Urinary bladder (tissue), 4 donors: ENCODE data around the gene POLR3A. TPM values are rescaled to one million over a fixed set of nuclear protein-coding genes. Genes with fewer than 3 reads are reported as not detected.

Experiments
- DNase-seq: peaks from one replicate; pipeline ENCODE4 v3.0.0-alpha.2; 2015; ENCODE audit errors: extremely low spot score
- H3K27ac ChIP-seq: one replicate; pipeline ENCODE4 v1.5.1; 2013; ENCODE audit warnings: low read depth, mild to moderate bottlenecking, moderate library complexity
- H3K36me3 ChIP-seq: one replicate; pipeline ENCODE4 v1.6.1; 2013; ENCODE audit warnings: mild to moderate bottlenecking, moderate library complexity; ENCODE audit not compliant: insufficient read depth
- H3K4me1 ChIP-seq: one replicate; pipeline ENCODE4 v1.6.1; 2013; ENCODE audit warnings: mild to moderate bottlenecking, moderate library complexity; ENCODE audit not compliant: insufficient read depth
- H3K4me3 ChIP-seq: one replicate; pipeline ENCODE4 v1.5.1; 2013; ENCODE audit warnings: low read depth, low read length
- WGBS: extraction: QIAGEN DNeasy Blood & Tissue Kit; methylation state at CpG from one replicate; pipeline ENCODE4 v1.1.7; 2013; 5-methylcytosine and 5-hydroxymethylcytosine counted together
- polyA plus RNA-seq: library from polyadenylated mRNA; stranded (reverse); fragments of 200-250 nt; gene quantifications from one replicate; pipeline ENCODE4 v1.2.3, GENCODE V29; 2013
- small RNA-seq: library from RNA; depleted of rRNA; stranded (forward); fragments of <200 nt; gene quantifications from one replicate; pipeline ENCODE3, GENCODE V24; 2014
- total RNA-seq: library from RNA; depleted of rRNA; stranded (reverse); fragments of >200 nt; gene quantifications from one replicate; pipeline ENCODE4 v1.2.3, GENCODE V29; 2014
- donor health status: healthy with polysubstance abuse.
- donor health status: healthy.

The POLR3A gene
- total and polyA plus RNA-seq, 2 donors: 5.8 to 14.5 TPM

GRCh38 chr10:77926566-77927401, 102.5 kb downstream of the POLR3A start, which contains the start of gene DLG5:
TSS of gene DLG5 (minus strand) at chr10:77926755. CDS start at chr10:77926520, 235 bp downstream.
- 1% methylated on average over 82 of the region's 95 CpGs for WGBS
- no peak for DNase-seq
- Histone ChIP-seq H3K36me3 (no peaks in the 10 kb centered on the region), H3K4me1 (no peaks in the 10 kb centered on the region), H3K27ac (peak within 1 kb of the TSS; percentile 79), H3K4me3 (peak within 1 kb of the TSS; percentile 95)

- DNase-seq: no peak
- Histone ChIP-seq H3K36me3 (no peaks in the 10 kb centered on the region), H3K4me3 (peak overlapping the region; percentile 95), H3K4me1 (no peaks in the 10 kb centered on the region), H3K27ac (peak overlapping the region; percentile 79)
- 1% methylated on average over 73 of the region's 73 CpGs for WGBS
Observed at GRCh38 chr10:77925795-77926565, 103.3 kb downstream of the POLR3A start.

DNA sequence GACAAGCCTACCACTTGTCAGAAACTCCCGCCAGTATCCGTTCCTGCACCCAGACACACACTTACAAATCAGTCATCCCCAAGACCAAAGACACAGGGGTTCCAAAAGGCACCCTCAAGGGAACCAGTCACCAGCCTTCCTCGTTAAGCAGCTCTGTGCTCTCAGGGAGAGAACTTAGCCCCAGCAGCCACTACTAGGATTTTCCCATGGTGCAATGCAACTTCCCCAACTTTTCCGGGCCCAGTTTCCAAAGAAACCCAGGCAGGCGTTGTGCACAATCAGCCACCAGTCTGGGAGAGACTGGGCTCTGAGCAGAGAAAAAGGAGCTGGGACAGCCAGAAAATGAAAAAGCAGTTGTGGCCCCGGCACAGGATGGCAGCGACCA, 103.9 kb downstream of the POLR3A start:
- WGBS: 7% methylated on average over 7 of the region's 7 CpGs

DNA sequence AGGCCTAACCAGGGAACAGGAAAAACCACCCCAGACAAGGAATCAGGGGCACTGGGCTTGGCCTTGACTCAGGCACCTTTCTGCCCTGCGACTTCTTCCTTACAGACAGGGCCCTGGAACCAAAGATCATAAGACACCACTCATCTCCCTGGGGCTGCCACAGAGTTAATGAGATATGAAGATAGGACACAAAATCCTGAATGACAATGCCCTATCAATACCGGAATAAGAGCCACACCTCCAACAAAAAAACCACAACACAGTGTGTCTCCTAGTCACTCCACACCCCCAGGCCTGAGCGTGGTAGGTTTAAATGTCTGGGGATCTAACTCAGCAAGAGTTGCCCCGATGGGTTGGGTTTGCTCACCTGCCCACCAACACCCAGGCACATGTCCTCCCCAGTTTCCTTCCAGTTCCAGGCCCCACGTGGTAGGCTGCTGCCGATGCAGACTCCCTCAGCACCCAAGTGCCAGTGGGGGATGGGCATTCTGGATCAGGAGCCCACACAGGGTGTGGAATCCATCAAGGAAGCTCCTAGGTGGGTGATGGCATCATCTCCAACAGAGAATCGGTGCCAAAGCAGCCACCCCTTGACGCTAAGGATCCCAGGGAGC, 106.6 kb downstream of the POLR3A start:
- no peak overlapping the region for H3K4me3 ChIP-seq
- H3K4me1 ChIP-seq: no peaks in the 10 kb centered on the region
- no peak for DNase-seq
- no peak overlapping the region for H3K27ac ChIP-seq
- no peaks in the 10 kb centered on the region for H3K36me3 ChIP-seq
- 74% methylated on average over 8 of the region's 8 CpGs for WGBS

More for the DNA sequence above, 103.9 kb downstream of the POLR3A start:
- no peak for DNase-seq
- Histone ChIP-seq H3K4me3 (peak overlapping the region; percentile 95), H3K36me3 (no peaks in the 10 kb centered on the region), H3K4me1 (no peaks in the 10 kb centered on the region), H3K27ac (peak overlapping the region; percentile 79)

DNA sequence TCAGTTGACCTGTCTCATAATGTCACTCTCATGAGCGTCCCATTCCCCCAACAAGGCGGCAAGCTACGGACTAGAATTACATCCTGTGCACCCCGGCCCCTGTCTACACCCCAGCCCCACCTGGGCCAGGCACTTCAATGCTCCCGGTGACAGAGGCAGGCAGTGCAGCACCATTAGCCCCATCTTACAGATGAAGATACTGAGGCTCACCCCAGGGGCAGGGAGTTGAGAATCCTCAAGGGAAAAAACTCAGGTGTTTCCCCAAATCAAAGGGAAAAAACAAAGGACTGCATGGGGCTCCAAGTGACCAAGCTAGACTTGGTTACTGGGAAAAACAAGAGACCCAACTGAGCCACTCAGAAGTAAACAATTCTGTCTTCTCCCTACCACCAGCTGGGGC, 107.3 kb downstream of the POLR3A start:
- Histone ChIP-seq H3K4me3 (no peak overlapping the region), H3K27ac (no peak overlapping the region), H3K36me3 (no peaks in the 10 kb centered on the region), H3K4me1 (no peaks in the 10 kb centered on the region)
- no peak for DNase-seq
- 98% methylated on average over 5 of the region's 5 CpGs for WGBS

DNA sequence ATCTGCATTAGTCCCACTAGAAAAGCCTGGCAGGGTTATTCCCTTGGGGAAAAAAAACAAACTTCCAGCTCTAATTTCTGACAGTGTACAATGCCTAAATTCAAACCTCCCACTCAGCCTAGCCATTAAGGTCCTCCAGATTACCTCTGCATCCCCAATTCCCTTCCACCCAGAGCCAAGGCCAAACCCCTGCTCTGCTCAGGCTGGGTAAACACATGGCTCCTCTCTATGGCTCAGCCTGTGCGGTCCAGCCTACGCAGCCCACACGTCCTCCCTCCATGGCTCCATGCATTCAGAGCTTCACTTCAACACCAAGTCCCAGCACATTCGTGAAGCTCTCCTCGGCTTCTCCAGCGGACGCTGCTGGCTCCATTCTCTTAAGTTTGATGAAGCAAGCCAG, 107.9 kb downstream of the POLR3A start:
- 78% methylated on average over 7 of the region's 7 CpGs for WGBS
- Histone ChIP-seq H3K4me3 (no peak overlapping the region), H3K4me1 (no peaks in the 10 kb centered on the region), H3K36me3 (no peaks in the 10 kb centered on the region), H3K27ac (no peak overlapping the region)
- DNase-seq: no peak

GRCh38 chr10:77920495-77920894, 108.8 kb downstream of the POLR3A start:
- no peak for DNase-seq
- WGBS: 70% methylated on average over 4 of the region's 4 CpGs
- Histone ChIP-seq H3K36me3 (no peaks in the 10 kb centered on the region), H3K27ac (no peak overlapping the region), H3K4me1 (no peaks in the 10 kb centered on the region), H3K4me3 (no peak overlapping the region)

DNA sequence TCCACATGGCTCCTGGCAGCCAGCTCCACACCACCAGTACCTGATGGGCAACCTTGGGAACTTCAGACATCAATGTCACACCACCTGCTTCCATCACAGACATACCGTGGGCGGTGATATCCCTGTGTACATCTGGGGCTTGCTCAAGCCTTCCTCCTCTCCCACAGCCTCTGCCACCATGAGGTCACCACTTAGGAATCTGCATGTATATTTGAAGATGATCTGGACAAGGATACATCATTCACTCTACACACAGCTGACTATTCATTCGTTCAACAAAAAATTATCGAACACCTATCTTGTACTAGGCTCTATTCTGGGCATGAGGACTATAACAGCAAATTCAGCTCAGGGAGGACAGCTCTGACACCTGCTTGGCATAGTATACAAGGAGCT, 109.6 kb downstream of the POLR3A start:
- no peak overlapping the region for H3K27ac ChIP-seq

More for the DNA sequence above, 109.6 kb downstream of the POLR3A start:
- WGBS: 61% methylated on average over 4 of the region's 4 CpGs
- Histone ChIP-seq H3K36me3 (no peaks in the 10 kb centered on the region), H3K4me3 (no peak overlapping the region), H3K4me1 (no peaks in the 10 kb centered on the region)
- no peak for DNase-seq

Small RNA genes within 50 kb of the gene (small RNA-seq; reads per million reads assigned to genes)
- not detected for gene RF00017

Other genes with a start within 250 kb of the POLR3A start
- 30.3 TPM for gene DLG5, start 102.8 kb downstream of the POLR3A start, total RNA-seq
- gene DLG5, start 102.8 kb downstream of the POLR3A start, polyA plus RNA-seq: 36.9 TPM
- 2,953 TPM for gene RPS24, start 4.3 kb upstream of the POLR3A start, total RNA-seq
- 3,656 TPM for gene RPS24, start 4.3 kb upstream of the POLR3A start, polyA plus RNA-seq